Skeletal muscle satellite cell (primary cell): Measurements from ENCODE around the gene DCST2.

Experiments used
- H3K27me3 ChIP-seq: 2 replicates; pipeline ENCODE4 v1.7.0; 2013; ENCODE audit warnings: low read length; ENCODE audit not compliant: control insufficient read depth, insufficient read depth
- H3K36me3 ChIP-seq: 2 replicates; pipeline ENCODE4 v1.7.0; 2013; ENCODE audit warnings: mild to moderate bottlenecking, control low read depth, low read length; ENCODE audit not compliant: insufficient read depth
- H3K4me1 ChIP-seq: 2 replicates; pipeline ENCODE4 v1.7.0; 2013; ENCODE audit warnings: low read length; ENCODE audit not compliant: control insufficient read depth, insufficient read depth
- H3K4me2 ChIP-seq: 2 replicates; pipeline ENCODE4 v1.7.0; 2013; ENCODE audit warnings: mild to moderate bottlenecking, low read length
- H3K4me3 ChIP-seq: 2 replicates; pipeline ENCODE4 v1.7.0; 2013; ENCODE audit warnings: low read length
- H3K9ac ChIP-seq: 2 replicates; pipeline ENCODE4 v1.7.0; 2013; ENCODE audit warnings: mild to moderate bottlenecking, low read depth, low read length, moderate library complexity
- H3K9me3 ChIP-seq: replicated peaks from 2 replicates; pipeline ENCODE4 v1.7.0; 2013; ENCODE audit warnings: mild to moderate bottlenecking, control low read depth, low read length

Gene DCST2

GRCh38 chr1:155018617-155019348 is 14.8 kb downstream of the DCST2 start:
- Histone ChIP-seq H3K9me3 (no peaks in the 10 kb centered on the region), H3K27me3 (no peaks in the 10 kb centered on the region), H3K9ac (no peak overlapping the region), H3K4me2 (peak overlapping the region; percentile 32), H3K4me1 (peaks cover 24% of the 10 kb centered on the region), H3K4me3 (no peak overlapping the region), H3K36me3 (peaks cover 32% of the 10 kb centered on the region)

DNA sequence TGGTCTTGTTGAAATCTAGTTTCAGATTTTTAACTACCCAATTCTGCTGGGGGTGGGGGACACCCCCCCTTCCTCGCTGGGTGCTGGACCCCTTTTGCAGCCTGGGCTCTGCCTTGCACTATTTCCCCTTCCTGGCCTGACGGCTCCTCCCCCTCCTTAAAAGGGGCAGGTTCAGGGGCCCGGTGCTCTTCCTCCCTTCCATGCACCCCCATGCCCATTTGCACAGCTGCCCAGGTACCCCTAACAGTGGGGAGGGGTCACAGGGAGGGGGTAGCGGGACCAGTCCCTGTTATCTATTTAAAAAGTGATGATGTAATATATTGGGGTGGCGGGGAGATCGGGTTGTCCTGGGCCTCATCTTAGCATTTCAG is 15.7 kb downstream of the DCST2 start:
- Histone ChIP-seq H3K27me3 (no peaks in the 10 kb centered on the region), H3K4me3 (peak overlapping the region; percentile 54), H3K36me3 (peaks cover 32% of the 10 kb centered on the region), H3K4me2 (peak overlapping the region; percentile 80), H3K4me1 (peaks cover 24% of the 10 kb centered on the region), H3K9ac (peak overlapping the region; percentile 62), H3K9me3 (no peaks in the 10 kb centered on the region)

DNA sequence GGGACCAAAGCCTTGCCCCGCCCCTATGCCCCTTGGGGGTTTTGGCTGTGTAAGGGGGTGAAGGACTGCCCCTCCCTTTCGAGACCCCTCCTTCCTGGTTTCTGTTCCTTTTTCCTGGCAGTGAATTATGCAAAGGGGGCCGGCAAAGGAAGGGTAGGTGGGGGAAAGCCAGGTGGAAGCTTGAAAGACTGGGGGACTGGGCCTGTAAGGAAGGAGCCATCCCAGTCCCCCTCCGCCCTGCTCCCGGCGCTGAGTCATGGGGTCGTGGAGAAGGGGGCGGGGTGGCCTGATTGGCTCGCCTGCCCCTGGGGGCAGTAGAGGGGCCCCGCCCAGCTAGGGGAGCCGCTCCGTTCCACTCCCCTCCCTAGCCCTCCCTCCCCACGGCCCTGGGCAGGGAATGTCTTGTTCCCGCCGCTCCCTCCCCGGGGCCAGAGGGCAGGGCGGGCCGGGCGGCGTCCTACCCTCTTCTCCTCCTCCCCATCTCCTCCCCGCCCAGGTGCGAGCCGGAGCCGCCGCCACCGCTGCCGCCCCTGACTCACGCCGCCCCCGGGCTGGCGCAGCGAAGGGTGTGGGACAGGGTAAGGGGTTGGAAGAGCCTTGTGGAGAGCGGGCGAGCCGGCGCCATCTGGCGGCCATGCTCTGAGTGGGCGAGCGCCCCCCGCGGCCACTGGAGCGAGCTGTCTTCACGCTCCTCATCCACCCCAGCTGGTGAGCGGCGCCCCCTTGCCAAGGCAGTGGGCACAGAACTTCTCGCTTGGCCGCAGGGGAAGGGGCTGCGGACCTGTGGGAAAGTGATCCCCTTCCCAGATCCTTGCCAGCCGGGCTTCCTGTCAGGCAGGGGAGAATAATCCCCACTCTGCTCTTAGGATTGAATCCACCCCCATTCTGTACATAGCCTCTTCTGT is 16.3 kb downstream of the DCST2 start:
- Histone ChIP-seq H3K9ac (peak overlapping the region; percentile 62), H3K36me3 (peaks cover 34% of the 10 kb centered on the region), H3K27me3 (no peaks in the 10 kb centered on the region), H3K4me1 (peaks cover 27% of the 10 kb centered on the region), H3K9me3 (no peaks in the 10 kb centered on the region), H3K4me3 (peak overlapping the region; percentile 54), H3K4me2 (peak overlapping the region; percentile 80)

DNA sequence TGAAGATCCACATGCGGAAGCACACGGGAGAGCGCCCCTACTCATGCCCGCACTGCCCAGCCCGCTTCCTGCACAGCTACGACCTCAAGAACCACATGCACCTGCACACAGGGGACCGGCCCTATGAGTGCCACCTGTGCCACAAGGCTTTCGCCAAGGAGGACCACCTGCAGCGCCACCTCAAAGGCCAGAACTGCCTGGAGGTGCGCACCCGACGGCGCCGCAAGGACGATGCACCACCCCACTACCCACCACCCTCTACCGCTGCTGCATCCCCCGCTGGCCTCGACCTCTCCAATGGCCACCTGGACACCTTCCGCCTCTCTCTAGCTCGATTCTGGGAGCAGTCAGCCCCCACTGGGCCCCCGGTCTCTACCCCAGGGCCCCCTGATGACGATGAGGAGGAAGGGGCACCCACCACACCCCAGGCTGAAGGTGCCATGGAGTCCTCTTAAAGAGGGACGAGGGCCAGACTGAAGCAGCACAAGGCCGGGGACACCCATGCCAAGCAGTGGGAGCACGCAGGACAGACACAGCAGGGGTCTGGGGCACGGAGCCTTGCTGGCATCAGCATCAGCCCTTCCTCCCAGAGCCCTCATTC is 17.2 kb downstream of the DCST2 start:
- no peak overlapping the region for H3K4me3 ChIP-seq
- H3K27me3 ChIP-seq, result no peaks in the 10 kb centered on the region
- H3K4me2 ChIP-seq, result no peak overlapping the region
- no peaks in the 10 kb centered on the region for H3K9me3 ChIP-seq
- peaks cover 36% of the 10 kb centered on the region for H3K36me3 ChIP-seq
- H3K4me1 ChIP-seq, result peaks cover 35% of the 10 kb centered on the region
- no peak overlapping the region for H3K9ac ChIP-seq

DNA sequence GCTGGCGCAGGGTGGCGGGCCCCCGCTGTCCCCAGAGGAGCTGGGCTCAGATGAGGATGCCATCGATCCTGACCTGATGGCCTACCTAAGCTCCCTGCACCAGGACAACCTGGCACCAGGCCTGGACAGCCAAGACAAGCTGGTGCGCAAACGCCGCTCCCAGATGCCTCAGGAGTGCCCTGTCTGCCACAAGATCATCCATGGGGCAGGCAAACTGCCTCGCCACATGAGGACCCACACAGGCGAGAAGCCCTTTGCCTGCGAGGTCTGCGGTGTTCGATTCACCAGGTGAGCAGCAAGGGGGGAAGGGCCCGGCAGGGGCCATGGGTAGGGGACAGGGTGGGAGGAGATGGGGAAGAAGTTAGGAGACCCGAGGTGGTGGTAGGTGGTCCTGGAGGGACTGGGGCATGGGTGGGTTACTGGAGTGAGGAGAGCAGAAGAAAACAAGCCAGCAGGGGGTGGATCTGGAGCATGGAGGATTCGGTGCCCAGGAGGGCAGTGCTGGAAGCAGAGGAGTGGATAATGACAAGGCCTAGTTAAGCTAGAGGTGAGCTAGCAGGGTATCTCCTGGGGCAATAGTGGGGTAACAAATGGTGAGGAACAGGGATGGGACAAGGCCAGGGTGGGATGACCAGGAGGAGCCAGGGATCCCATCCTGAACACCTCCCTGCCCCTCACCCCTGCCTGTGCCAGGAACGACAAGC is 17.9 kb downstream of the DCST2 start:
- peaks cover 36% of the 10 kb centered on the region for H3K36me3 ChIP-seq
- H3K9me3 ChIP-seq, result no peaks in the 10 kb centered on the region
- no peaks in the 10 kb centered on the region for H3K27me3 ChIP-seq
- no peak overlapping the region for H3K4me2 ChIP-seq
- H3K9ac ChIP-seq, result no peak overlapping the region
- H3K4me3 ChIP-seq, result no peak overlapping the region
- peaks cover 35% of the 10 kb centered on the region for H3K4me1 ChIP-seq

- H3K9ac ChIP-seq, result no peak overlapping the region
- no peaks in the 10 kb centered on the region for H3K27me3 ChIP-seq
- no peak overlapping the region for H3K4me3 ChIP-seq
- H3K4me2 ChIP-seq, result no peak overlapping the region
- no peaks in the 10 kb centered on the region for H3K9me3 ChIP-seq
- peaks cover 39% of the 10 kb centered on the region for H3K36me3 ChIP-seq
- H3K4me1 ChIP-seq, result peaks cover 35% of the 10 kb centered on the region
Measured at GRCh38 chr1:155014709-155015508, 18.7 kb downstream of the DCST2 start.

GRCh38 chr1:155013632-155014031 is 19.9 kb downstream of the DCST2 start:
- Histone ChIP-seq H3K4me1 (peaks cover 28% of the 10 kb centered on the region), H3K4me3 (no peak overlapping the region), H3K36me3 (peaks cover 42% of the 10 kb centered on the region), H3K27me3 (no peaks in the 10 kb centered on the region), H3K4me2 (no peak overlapping the region), H3K9me3 (no peaks in the 10 kb centered on the region), H3K9ac (no peak overlapping the region)

GRCh38 chr1:155012776-155013602 is 20.6 kb downstream of the DCST2 start:
- H3K36me3 ChIP-seq, result peaks cover 39% of the 10 kb centered on the region
- H3K9ac ChIP-seq, result no peak overlapping the region
- H3K27me3 ChIP-seq, result no peaks in the 10 kb centered on the region
- no peak overlapping the region for H3K4me3 ChIP-seq
- no peak overlapping the region for H3K4me2 ChIP-seq
- H3K4me1 ChIP-seq, result peaks cover 30% of the 10 kb centered on the region
- H3K9me3 ChIP-seq, result no peaks in the 10 kb centered on the region

DNA sequence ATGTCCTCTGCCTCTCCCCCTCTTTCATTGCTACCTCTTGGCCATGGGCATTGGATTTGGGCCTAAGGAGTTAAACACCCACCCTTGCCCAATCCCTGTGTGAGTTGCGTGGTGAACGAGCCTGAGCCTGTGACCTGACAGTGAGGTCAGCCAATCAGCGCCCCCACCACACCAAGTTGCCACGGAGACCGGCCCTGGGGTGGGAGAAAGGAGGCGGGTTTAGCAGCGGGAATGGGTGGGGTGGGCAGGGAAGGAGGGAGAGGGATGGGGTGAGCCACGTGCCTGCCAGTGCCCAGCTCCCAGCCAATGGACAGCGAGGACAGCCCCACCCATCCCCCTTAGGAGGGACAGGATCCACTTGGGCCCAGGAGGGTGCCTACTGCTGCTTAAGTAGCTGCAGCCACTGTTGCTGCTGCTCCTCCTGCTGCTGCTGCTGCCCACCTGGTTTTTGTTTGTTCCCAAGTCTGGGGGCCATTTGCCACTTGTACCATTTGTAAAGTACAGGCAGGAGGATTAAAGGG is 21.5 kb downstream of the DCST2 start:
- no peak overlapping the region for H3K4me3 ChIP-seq
- H3K4me2 ChIP-seq, result no peak overlapping the region
- no peaks in the 10 kb centered on the region for H3K9me3 ChIP-seq
- H3K27me3 ChIP-seq, result no peaks in the 10 kb centered on the region
- H3K9ac ChIP-seq, result no peak overlapping the region
- H3K4me1 ChIP-seq, result peaks cover 30% of the 10 kb centered on the region
- H3K36me3 ChIP-seq, result peaks cover 41% of the 10 kb centered on the region
